ENCODE data around the gene GSTM5. TPM values are rescaled to one million over a fixed set of nuclear protein-coding genes. Genes with fewer than 3 reads are reported as not detected.

Gene GSTM5
- total RNA-seq, 1 experiment from 2014 or later: not detected

DNA sequence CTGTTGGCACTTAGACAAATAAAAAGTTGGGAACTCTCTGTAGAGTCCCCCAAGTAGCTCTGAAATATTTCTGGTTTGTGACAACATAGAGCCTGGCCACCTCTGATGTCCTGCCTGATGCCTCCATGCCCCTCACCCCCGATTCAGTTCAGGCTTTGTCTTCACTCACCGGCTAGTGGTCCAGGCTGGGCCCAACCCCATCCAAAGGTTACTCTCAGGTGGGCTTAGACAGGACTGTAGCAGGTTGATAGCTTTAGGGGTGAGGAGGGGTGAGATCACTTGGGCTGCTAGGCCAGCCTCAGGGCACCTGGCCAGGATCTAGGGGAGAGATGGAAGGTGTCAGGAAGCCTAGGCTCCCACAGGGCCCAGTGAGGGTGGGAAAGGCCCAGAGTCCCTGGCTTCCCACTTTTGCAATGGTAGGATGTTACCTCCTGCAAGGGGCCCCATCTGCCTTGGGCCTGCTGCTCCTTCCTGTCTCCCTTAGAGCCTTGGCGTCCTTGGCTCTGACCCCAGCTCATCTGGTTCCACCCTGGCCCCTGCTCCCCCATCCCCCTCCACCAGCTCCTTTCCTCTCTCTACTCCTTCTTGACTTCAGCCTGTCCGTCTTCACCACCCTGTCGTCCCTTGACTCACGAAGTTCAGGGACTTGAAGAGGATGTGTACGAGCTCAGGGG, 44.9 kb downstream of the GSTM5 start:
- Histone ChIP-seq H3K9me2 (ENCODE audit: insufficient read depth) (no peaks in the 10 kb centered on the region), H3F3A (ENCODE audit: insufficient read depth, low read depth) (0 out of 2 replicates have a peak, but pooled peaks cover 1% of the 10 kb centered on the region), H3K27me3 (ENCODE audit: insufficient read depth, low read depth) (no peaks in the 10 kb centered on the region), H3K79me2 (ENCODE audit: low read depth) (no peaks in the 10 kb centered on the region), H3K36me3 (ENCODE audit: low read depth) (no peaks in the 10 kb centered on the region), H3K4me1 (replicated peaks; ENCODE audit: insufficient read depth) (no peaks in the 10 kb centered on the region), H2AFZ (no peak overlapping the region), H3K9me3 (ENCODE audit: insufficient read depth, low read depth) (no peaks in the 10 kb centered on the region), H3K4me3 (no peak overlapping the region), H3K4me2 (no peak overlapping the region), H3K27ac (no peak overlapping the region), H4K20me1 (ENCODE audit: insufficient read depth) (no peaks in the 10 kb centered on the region)
- intact Hi-C loops (cut with micrococcal nuclease; ENCODE audit: unreplicated experiment): no loop called here
- TF ChIP-seq EZH2 (IDR thresholded peaks at IDR 0.05; ENCODE audit: low read depth): no peak
- TF ChIP-seq, protein P1, sequence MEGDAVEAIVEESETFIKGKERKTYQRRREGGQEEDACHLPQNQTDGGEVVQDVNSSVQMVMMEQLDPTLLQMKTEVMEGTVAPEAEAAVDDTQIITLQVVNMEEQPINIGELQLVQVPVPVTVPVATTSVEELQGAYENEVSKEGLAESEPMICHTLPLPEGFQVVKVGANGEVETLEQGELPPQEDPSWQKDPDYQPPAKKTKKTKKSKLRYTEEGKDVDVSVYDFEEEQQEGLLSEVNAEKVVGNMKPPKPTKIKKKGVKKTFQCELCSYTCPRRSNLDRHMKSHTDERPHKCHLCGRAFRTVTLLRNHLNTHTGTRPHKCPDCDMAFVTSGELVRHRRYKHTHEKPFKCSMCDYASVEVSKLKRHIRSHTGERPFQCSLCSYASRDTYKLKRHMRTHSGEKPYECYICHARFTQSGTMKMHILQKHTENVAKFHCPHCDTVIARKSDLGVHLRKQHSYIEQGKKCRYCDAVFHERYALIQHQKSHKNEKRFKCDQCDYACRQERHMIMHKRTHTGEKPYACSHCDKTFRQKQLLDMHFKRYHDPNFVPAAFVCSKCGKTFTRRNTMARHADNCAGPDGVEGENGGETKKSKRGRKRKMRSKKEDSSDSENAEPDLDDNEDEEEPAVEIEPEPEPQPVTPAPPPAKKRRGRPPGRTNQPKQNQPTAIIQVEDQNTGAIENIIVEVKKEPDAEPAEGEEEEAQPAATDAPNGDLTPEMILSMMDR (conservative IDR thresholded peaks at IDR 0.05): no peak
- DNase-seq: no peak
- ChIA-PET CTCF (no interaction called here), POLR2A (ENCODE audit: unreplicated experiment) (interaction anchor here (0.6 kb wide), 1 partner anchor 940 kb away, joined by 6 read pairs; no protein-coding TSS in a partner anchor)
- BruUV-seq (replicated peaks): no TSS peak

DNA sequence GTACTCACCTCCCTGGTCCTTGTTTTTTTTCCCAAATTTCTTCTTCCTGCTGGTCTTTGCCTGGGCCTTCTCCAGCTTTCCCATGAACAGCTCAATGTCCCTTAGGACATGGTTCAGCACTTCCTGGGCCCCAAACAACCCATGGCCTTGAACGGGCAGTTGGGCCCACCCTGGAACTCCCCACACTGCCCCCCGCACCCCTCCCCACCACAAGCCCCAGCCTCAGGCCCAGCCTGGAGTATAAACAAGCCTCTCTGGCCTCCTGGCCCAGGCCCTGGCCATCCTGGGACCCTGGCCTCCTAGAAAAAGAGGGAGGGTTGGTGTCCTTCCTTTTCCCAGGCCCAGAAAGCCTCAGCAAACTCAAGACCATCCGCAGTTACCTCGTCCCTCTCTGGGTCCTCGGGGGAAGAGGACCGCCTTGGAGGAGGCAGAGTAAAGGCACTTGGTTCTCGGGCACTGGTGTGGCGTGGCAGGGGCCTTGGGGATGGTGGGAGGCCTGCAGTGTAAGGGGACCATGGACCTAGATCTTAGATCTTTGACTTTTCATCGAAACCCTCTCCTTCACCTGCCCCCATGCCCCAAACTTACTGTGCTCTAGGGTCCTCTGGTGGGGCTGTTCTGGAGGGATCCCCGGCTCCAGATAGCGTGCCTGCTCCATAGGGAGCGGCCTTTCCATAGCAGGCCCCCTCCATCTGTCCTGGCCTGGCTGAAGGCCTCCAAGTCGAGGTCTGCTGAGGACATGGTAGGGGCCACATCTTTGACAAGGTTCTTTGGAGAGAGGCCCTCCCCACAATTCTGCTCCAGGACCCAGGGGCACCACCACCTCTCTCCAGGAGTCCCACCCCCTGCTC, 46.1 kb downstream of the GSTM5 start:
- intact Hi-C loops (cut with micrococcal nuclease; ENCODE audit: unreplicated experiment): no loop called here
- H3K4me2 ChIP-seq: no peak overlapping the region
- no peaks in the 10 kb centered on the region for H3K9me3 ChIP-seq (ENCODE audit: insufficient read depth, low read depth)
- H3K27ac ChIP-seq: no peak overlapping the region
- H3F3A ChIP-seq (ENCODE audit: insufficient read depth, low read depth): 0 out of 2 replicates have a peak, but pooled peaks cover 8% of the 10 kb centered on the region
- no TSS peak for BruUV-seq (replicated peaks)
- no peak overlapping the region for H2AFZ ChIP-seq
- no peaks in the 10 kb centered on the region for H3K27me3 ChIP-seq (ENCODE audit: insufficient read depth, low read depth)
- H3K36me3 ChIP-seq (ENCODE audit: low read depth): no peaks in the 10 kb centered on the region
- TF ChIP-seq, protein P1 (conservative IDR thresholded peaks at IDR 0.05): no peak
- TF ChIP-seq EZH2 (IDR thresholded peaks at IDR 0.05; ENCODE audit: low read depth): no peak
- CTCF ChIA-PET: interaction anchor here (0.6 kb wide), 1 partner anchor 27 kb away, joined by 3 read pairs; no protein-coding TSS in a partner anchor
- no peaks in the 10 kb centered on the region for H3K79me2 ChIP-seq (ENCODE audit: low read depth)
- no peaks in the 10 kb centered on the region for H3K9me2 ChIP-seq (ENCODE audit: insufficient read depth)
- H3K4me1 ChIP-seq (replicated peaks; ENCODE audit: insufficient read depth): peaks cover 6% of the 10 kb centered on the region
- POLR2A ChIA-PET (ENCODE audit: unreplicated experiment): interaction anchor here (0.6 kb wide), 1 partner anchor 9 kb away, joined by 3 read pairs; no protein-coding TSS in a partner anchor
- no peak for DNase-seq
- H4K20me1 ChIP-seq (ENCODE audit: insufficient read depth): no peaks in the 10 kb centered on the region
- H3K4me3 ChIP-seq: no peak overlapping the region

DNA sequence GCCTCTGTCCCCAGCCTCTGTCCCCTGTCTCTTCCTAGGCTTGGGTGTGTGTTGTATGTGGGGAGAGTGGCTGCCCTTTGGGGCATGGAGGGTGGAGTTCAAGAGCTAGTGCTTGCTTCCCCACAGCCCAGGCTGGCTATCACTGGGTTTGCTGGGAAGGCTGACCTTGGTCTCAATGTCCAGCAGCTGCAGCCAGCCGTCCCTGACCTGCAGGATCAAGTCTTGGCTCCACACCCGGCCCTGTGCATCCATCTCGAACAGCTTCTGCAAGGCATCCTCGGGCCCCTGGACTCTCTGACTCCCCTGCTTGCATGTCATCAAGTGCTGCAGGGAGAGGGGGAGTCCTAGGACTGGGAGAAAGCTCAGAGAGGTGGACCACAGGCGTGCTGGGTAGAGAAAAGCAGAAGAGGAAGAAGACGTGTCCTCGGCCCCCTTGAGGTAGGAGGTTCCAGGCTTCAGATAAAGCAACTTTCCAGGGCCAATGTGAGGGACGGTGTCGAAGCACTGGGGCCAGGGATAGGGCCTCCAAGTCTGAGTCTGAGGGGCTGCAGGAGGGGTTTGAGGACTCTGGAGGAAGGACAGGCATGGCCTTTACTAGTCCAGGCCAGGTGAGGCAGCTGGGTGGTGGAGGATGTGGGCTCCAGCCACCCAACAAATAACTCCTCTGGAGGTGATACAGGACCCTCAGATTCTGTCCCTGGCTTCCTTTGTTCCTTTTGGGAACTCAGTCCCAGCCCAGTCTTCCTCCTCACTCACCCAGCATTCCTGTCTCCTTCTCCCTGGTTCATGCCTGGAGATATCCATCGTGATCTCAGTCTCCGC, 47.7 kb downstream of the GSTM5 start:
- no peaks in the 10 kb centered on the region for H3K27me3 ChIP-seq (ENCODE audit: insufficient read depth, low read depth)
- no peaks in the 10 kb centered on the region for H4K20me1 ChIP-seq (ENCODE audit: insufficient read depth)
- no peak for TF ChIP-seq EZH2 (IDR thresholded peaks at IDR 0.05; ENCODE audit: low read depth)
- TF ChIP-seq, protein P1 (conservative IDR thresholded peaks at IDR 0.05): no peak
- POLR2A ChIA-PET (ENCODE audit: unreplicated experiment): no interaction called here
- no TSS peak for BruUV-seq (replicated peaks)
- H3K79me2 ChIP-seq (ENCODE audit: low read depth): no peaks in the 10 kb centered on the region
- CTCF ChIA-PET: no interaction called here
- H3K4me2 ChIP-seq: no peak overlapping the region
- intact Hi-C loops (cut with micrococcal nuclease; ENCODE audit: unreplicated experiment): no loop called here
- no peak overlapping the region for H3K27ac ChIP-seq
- H3K9me3 ChIP-seq (ENCODE audit: insufficient read depth, low read depth): no peaks in the 10 kb centered on the region
- no peak overlapping the region for H2AFZ ChIP-seq
- no peak overlapping the region for H3K4me3 ChIP-seq
- no peak for DNase-seq
- H3F3A ChIP-seq (ENCODE audit: insufficient read depth, low read depth): 0 out of 2 replicates have a peak, but pooled peaks cover 8% of the 10 kb centered on the region
- H3K36me3 ChIP-seq (ENCODE audit: low read depth): no peaks in the 10 kb centered on the region
- H3K9me2 ChIP-seq (ENCODE audit: insufficient read depth): no peaks in the 10 kb centered on the region
- peaks cover 16% of the 10 kb centered on the region for H3K4me1 ChIP-seq (replicated peaks; ENCODE audit: insufficient read depth)
